SW 1271 (cell line): ENCODE data around the gene KDM3B.
A peak's percentile ranks its signal among the peaks of the same experiment; 100 is the strongest.

Experiments used
- DNase-seq, 2 experiments: peaks; one replicate each; lab custom pipeline; 2025; lab: John Stamatoyannopoulos, UW

KDM3B gene

DNA sequence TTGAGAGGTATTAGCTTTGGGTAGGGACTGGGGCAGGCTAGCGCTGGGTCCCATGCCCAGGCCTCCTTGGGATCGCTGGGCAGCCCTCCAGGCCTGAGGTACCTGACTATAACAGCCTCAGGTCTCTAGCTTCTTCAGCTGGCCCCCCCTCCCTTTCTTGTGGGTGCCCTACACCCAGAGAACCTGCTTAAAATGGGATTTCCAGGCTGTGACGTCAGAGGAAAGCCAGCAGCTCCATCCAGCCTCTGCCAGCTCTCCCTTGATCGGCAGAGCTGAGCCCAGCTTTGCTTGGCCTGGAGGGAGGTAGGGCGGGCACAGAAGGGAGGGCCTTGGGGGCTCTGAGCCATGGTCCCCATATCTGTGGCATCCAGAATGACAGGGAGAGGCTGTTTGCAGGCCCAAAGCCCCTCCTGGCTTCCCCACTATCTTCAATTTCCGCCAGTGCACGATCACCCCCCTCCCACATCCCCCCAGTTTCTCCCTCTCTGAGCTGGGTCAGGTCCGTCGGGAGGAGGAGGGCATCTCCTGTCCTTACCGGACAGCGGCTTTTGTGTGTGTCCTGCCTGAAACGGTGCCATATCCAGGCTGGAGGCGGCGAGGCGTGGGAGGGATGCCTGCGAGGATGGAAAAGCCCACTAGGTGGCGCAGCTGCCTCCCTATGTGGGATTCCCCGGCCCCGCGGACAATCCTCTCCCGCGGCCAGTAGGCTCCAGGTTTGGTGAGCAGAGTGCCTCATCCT is 97.2 kb downstream of the KDM3B start:
- DNase-seq = peak; percentile 76 to 83

DNA sequence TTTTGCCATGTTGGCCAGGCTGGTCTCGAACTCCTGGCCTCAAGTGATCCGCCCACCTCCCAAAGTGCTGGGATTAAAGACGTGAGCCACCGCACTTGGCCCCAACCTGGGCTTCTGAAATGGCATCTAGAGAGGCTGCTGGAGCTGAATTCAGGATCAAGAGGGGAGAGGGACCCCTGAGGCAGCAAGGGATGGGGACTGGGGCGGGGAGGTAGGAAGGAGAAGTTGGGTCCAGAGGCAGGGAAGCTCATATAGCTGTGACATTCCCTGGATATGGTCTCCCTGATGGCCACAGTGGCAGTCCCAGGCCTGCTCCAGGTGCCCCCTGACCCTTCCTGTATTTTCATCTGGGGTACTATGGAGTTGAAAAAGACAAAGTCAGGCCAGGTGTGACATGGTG is 98.5 kb downstream of the KDM3B start:
- DNase-seq = no peak

DNA sequence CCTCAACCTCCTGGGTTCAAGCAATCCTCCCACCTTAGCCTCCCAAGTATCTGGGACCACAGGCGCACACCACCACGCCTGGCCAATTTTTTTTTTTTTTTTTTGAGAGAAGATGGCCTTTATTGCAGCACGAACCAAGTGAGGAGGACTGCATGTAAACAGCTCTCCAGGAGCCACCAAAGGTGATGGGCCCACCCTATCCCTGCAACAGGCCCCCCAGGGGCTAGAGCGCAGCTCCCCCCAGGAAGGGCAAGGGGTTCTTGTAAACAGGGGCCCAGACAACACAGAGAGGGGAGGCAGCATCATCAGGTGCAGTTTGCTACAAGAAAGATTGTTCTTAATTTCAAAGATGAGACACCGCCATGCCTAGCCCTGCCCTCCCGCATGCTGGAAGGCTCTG is 100.2 kb downstream of the KDM3B start:
- no peak for DNase-seq

DNA sequence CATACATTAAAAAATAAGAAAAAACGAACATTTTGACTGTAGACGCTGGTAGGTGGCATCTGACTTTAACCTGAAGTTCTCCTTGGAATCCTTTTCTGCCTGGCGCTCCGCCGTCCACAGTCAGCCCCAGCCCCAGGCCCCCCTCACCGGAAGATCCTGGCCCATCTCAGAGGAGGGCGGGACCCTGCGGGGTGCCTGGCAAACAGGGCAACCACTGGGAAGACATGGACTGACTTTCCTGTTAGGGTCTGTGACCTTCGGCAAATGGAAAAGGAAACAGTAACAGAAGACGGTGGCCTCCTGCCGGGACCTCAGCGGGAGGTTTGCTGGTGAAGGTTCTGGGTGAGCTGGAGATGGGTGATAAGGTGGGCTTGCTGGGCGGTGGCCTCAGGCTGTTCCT is 101.1 kb downstream of the KDM3B start:
- no peak for DNase-seq

DNA sequence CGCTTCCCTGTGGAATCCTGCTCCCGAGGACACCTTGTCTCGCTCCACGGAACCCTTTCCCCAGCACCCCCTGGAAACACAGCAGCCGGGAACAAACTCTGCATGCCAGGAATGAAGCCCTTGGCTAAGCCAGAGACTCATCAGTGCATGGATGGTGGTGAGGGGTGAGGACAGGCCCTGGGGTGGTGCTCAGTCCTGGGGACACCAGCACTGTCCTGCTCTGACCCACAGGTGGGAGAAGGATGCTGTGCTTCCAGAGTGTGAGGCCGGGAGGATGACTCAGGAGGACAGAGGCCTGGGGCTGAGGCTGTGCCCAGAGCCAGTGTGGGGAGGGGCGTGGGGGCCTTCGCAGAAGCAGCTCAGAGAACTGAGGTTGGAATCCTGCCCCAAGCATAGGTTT is 101.6 kb downstream of the KDM3B start:
- DNase-seq = no peak

DNA sequence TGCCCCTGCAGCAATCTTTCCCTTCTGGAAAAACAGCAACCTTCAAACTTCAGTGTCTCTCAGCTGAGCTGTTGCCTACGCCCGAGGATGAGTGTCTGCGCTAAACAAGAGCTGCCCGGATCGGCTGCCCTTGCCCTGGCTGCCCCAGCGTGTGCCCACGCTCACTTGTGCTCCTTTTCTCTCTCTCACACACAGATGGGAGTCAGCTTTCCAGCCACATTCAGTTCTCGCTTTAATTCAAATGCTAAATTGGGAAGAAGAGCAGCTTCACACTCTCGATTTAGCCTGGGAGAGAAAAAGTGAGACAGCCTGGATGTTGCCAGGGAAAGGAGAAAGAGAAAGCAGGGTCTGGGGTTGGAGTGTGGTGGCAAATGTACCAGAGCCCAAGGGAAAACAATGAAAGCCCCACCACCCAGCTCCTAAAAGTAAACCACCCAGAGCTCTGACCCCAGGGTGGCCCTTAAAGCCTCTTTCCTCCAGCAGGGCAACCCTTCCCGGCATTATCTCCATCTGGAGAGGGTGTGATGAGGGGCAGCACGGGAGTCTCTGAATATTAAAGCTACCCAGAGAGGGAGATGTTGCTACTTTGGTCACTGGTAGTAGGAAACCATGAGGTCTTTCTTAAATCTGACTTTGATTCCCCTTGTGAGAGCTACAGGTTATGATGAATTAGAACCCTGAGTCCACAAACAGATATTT is 102.9 kb downstream of the KDM3B start:
- no peak for DNase-seq

DNA sequence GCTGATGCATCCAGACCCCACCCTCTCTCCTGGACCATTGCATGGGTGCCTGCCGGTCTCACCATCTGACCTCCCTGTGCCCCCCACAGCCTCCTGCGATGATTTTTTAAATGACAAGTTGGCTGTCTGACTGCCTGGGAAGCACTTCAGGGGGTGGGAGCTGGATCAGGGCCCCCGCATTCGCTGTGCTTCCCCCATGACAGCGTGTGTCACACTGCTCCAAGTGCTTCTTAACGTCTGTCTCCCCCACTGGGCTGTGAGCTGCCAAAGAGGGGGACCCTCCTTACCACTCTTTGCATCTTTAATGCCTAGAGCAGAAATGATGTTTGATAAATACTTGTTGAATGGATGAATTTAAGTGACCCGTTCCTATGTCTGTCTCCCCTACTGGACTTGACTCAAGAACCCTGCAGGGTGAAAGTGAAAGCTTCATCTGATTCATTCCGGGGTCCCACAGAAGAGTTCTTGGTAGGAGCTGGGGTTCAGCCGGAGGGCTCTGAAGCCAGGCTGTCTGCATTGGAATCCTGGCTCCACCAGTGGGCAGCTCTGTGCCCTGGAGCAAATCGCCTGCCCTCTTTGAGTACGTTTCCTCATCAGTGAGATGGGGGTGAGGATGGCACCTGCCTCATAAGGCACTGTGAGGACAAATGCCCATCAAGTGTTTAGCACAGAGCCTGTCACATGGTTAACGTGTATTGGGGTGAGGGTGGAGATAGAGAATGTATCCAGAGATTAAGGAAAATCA is 105.2 kb downstream of the KDM3B start:
- no peak for DNase-seq

DNA sequence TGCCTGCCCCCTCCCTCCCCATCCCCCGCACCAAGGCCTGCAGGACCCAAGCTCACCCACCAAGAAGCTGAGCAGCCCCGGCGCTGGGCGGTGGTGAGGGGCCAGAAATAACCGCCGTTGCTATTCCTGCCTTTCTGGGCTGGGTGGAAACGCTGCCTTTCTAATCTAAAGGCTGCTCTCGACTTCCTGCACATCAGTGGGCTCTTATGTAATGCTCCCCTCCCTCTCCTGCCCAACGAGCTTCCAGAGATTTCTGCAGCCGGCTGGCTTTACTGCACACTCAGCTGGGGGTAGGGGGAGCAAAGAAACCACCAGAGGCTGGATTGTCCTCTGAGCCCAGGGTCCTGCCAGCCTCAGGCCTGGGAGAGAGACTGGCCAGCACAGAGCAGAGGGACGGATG is 105.9 kb downstream of the KDM3B start:
- DNase-seq = no peak

DNA sequence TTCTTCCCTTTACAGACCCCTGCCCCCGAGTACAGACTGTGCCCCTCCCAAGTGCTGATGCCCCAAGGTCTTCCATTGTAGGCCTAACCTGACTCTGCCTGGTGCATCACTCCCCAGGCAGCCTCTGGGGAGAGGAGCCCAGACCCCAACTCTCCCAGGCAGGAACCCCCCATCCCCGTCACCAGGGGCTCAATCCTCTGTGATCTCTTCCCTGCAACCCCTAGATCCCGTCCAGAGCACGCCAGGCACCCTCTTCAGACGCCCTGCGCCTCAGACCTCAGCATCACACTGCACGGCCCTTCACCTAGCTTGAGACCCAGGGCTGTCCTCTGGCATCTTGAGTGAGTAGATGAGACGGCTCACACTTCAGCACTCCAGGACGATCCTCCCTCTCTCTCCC is 106.4 kb downstream of the KDM3B start:
- DNase-seq = no peak

DNA sequence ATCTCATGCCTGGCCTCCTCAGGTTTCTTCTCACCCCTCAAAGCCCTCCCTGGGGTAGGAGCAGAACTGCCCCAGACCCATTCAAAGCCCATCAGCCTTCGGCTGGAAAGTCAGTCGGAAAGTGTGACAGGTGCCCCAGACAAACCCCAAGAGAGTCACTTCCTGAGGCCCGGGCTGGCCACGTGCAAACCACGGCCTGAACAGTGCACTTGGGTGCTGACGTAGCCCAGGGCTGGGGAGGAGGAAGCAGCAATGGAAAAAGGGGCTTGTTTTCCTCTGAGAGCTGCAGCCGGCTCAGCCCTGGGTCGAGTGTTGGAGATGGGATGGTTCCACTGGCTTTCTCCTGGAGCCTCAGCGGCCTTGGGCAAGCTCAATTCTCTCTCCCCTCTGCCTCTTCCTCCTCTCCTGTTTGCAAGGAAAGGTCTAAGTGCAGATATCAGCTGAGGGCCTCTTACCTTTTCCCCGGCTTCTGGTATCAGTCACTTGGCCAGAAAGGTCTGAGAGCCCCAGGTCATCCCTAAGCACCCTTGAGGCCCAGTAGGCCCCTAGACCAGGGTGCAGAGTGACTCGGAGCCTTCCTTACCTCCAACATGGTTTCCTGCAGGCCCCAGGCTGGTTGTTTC is 106.9 kb downstream of the KDM3B start:
- no peak for DNase-seq

DNA sequence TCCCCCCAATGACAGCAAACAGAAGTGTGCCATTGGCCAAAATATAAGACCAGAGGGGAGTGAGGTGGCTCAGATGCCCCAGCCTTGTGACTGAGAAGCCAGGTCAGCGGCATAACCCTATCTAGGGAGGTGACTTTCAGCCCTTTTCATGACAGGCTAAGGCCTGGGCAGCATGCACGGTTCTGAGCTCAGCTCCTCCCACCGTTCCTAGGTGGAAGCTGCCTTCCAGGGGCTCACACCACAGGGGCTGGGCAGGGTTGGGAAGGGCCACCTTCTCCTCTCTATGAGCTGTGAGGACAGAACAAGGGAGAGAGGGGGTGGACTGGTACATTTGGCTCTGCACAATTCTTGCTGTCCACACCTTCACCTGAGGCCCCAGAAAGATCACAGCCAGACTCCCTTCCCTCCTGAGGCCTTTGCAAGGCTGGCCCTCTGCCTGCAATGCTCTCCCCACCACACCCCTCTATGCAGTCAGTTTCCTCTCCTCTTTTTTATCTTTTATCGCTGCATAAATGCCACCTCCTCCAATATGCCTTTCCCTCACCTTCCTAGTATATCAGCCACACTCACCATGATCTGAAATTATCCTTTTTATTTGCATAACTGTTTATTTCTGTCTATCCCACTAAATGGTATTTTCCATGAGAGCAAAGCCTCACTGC is 107.7 kb downstream of the KDM3B start:
- no peak for DNase-seq

DNA sequence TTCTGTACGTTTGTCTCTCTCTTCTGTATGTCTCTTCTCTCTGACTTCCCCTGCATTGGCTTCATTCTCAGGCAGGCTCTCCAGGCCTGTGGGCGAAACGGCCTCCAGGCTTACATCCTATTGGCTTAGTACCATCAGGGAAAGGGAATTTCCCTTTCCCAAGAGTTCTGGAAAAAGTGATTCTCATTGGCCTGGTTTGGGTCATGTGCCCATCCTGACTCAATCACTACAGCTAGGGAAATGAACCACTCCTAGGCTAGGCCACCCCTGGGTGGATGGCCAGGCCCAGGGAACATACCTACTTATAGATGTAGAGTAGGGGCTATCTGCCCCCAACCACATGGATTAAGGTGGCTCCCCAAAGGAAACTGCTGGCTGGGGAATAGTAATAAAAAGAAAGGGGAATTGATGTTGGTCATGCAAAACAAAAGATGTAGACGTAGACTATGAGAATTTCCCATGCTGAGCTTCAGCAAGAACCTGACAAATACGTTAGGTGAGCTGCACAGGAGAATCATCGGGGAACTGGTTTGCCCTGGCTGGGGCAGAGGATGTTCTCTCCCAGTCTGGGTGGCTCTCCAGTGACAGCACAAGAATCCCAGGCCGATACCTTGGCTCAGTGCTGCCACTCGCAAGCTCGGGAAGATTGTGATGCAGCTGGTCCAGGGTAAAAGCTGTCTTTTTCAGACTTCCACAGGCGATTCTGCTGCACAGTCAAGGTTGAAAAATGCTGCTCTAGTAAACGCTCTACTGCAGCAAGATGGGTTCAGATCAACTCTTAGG is 109.0 kb downstream of the KDM3B start:
- peak in 1 of 2 experiments; percentile 15 for DNase-seq

DNA sequence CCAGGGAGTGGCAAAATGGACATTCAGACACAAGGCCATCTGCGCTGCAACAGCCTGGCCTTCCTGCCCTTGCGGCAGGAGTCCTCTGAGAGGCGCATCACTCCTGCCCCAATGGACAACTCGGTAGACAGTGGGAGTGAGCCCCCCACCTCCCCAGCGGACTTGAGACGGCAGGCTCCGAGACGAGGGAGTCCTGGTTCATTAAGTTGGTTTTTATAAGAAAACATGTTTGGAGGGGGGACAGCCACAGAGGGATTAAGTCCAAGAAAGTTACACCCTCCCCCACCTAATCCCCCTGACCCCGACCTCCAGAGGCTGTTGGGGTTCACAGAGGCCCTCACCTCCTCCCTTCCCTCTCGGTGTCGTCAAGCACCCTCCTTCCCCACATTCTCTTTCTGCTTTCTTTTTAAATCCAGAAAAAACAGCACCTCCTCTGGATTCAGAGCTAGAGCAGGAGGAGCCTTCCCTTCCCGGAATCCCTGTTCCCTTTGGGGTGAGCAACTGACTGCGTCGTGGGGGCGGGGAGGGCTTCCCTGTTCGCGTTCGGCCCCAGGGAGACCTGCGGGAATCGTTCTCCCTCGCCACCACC is 111.0 kb downstream of the KDM3B start:
- no peak for DNase-seq

DNA sequence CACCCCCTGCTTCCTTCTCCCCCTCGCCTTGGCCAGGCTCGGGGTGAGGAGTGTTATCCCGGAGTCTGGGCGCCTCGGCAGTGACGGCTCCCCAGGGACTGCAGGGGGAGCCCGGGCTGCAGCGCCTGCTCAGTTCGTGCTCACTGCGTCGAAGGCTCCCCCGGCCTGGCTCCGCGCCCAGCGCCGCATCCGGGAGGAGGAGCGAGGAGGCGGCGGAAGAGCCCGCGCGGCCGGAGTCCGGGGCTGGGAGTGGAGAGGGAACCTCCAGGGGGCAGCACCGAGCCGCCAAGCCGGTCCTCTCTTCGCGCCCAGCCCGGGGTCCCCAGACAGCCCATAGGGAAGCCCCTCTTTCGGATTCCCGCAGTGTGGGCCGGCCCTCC is 111.5 kb downstream of the KDM3B start:
- peak; percentile 90 to 91 for DNase-seq

DNA sequence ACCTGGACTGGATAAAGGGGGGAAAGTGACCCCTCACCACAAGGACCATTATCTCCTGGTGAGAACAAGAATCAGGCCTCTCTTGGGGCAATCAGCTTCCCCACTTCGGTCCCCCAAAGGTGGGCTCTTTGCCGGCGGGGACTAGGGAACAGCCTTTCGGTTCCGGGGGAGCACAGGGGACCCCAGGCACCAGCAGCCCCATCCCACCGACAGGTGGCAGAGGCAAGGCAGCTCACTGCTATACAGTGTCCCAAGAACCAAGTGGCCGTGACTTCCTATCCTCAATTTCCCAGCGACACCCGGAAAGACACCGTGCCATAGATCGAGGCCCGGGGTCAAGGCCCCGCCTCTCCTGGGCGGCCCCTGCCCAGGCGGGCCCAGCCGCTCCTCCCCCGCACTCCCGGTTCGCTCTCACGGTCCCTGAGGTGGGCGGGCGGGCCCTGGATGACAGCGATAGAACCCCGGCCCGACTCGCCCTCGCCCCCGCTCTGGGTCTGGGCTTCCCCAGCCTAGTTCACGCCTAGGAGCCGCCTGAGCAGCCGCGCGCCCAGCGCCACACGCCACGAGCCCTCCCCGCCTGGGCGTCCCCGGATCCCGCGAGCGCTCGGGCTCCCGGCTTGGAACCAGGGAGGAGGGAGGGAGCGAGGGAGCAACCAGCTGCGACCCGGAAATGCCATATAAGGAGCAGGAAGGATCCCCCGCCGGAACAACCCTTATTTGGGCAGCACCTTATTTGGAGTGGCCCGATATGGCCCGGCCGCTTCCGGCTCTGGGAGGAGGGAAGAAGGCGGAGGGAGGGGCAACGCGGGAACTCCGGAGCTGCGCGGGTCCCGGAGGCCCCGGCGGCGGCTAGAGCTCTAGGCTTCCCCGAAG is 112.1 kb downstream of the KDM3B start:
- peak; percentile 97 to 98 for DNase-seq

DNA sequence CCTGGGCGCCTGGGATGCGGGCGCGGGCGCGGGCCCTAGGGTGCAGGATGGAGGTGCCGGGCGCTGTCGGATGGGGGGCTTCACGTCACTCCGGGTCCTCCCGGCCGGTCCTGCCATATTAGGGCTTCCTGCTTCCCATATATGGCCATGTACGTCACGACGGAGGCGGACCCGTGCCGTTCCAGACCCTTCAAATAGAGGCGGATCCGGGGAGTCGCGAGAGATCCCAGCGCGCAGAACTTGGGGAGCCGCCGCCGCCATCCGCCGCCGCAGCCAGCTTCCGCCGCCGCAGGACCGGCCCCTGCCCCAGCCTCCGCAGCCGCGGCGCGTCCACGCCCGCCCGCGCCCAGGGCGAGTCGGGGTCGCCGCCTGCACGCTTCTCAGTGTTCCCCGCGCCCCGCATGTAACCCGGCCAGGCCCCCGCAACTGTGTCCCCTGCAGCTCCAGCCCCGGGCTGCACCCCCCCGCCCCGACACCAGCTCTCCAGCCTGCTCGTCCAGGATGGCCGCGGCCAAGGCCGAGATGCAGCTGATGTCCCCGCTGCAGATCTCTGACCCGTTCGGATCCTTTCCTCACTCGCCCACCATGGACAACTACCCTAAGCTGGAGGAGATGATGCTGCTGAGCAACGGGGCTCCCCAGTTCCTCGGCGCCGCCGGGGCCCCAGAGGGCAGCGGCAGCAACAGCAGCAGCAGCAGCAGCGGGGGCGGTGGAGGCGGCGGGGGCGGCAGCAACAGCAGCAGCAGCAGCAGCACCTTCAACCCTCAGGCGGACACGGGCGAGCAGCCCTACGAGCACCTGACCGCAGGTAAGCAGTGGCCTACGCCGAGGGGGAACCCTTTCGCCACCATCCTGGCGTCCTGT is 113.0 kb downstream of the KDM3B start, which contains the start of gene EGR1:
EGR1 (plus strand) TSS at position 219 of the 864 bp plus-strand sequence; CDS start at position 502, 283 bp downstream.
- DNase-seq = peak; percentile 83 to 95

DNA sequence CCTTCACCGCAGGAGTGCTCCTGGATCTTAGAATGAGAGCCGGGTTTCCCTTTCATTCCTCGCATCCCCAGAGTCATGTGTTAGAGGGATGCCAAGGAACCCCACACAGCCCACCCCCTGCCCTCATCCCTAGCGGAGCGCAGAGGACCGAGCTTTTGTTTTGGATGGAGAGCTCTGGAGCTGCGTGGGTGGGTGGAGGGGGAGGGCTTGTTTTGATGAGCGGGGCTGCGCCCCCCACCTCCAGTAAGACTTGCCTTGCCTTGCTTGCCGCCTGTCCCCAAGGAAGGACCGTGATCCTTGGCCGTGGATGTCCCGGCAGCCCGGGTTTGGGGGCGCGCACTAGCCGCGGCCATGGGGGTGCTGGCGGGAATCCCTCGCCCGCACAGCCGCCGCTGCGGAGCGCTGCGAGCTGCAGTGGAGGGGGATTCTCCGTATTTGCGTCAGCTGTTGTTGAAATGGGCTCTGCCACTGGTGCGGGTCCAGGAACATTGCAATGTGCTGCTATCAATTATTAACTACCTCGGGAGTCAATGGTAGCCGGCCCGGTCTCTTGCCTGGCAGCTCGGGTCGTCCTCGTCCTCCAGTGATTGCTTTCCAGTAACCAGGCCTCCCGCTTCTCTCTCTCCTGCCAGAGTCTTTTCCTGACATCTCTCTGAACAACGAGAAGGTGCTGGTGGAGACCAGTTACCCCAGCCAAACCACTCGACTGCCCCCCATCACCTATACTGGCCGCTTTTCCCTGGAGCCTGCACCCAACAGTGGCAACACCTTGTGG is 113.8 kb downstream of the KDM3B start:
- DNase-seq = no peak
